Fibroblast of lung (primary cell): ENCODE results near the gene LPCAT3. TPM values are rescaled to one million over a fixed set of nuclear protein-coding genes. Genes with fewer than 3 reads are reported as not detected.

Source experiments
- DNase-seq, 2 donors: peaks; one replicate each; pipeline versions ENCODE4 v3.0.0 to v3.0.0-alpha.2; 2010; ENCODE audit warnings: low read depth in 2 of 2
- H2AFZ ChIP-seq: 2 replicates; pipeline ENCODE4 v1.5.1; 2012; ENCODE audit warnings: low read length, control low read depth, inconsistent platforms
- H3K27ac ChIP-seq: 2 replicates; pipeline ENCODE4 v1.5.1; 2011; ENCODE audit warnings: low read length, control low read depth; ENCODE audit not compliant: insufficient read depth
- H3K27me3 ChIP-seq: 2 replicates; pipeline ENCODE4 v1.5.1; 2011; ENCODE audit warnings: mild to moderate bottlenecking, low read length; ENCODE audit not compliant: control insufficient read depth, insufficient read depth
- H3K36me3 ChIP-seq: 2 replicates; pipeline ENCODE4 v1.5.1; 2011; ENCODE audit warnings: low read length; ENCODE audit not compliant: control insufficient read depth, insufficient read depth
- H3K4me1 ChIP-seq: 2 replicates; pipeline ENCODE4 v1.5.1; 2011; ENCODE audit warnings: low read length; ENCODE audit not compliant: control insufficient read depth, insufficient read depth; ENCODE audit errors: extremely low read depth
- H3K4me2 ChIP-seq: 2 replicates; pipeline ENCODE4 v1.5.1; 2011; ENCODE audit warnings: low read length, control low read depth; ENCODE audit not compliant: insufficient read depth; ENCODE audit errors: extremely low read depth
- H3K4me3 ChIP-seq, 4 experiments: fragments of 200-600 bp in 1 of 4; sonication (generic) in 1 of 4; replicated peaks in 1 of 4; 2 replicates each; pipeline ENCODE4 v1.5.1; 2011 to 2016; ENCODE audit warnings: low read length in 4 of 4, low read depth in 3 of 4, mild to moderate bottlenecking in 3 of 4, control low read depth in 2 of 4, inconsistent platforms in 1 of 4, mixed read lengths in 1 of 4; ENCODE audit not compliant: insufficient read depth in 1 of 4; ENCODE audit errors: control extremely low read depth in 1 of 4
- H3K79me2 ChIP-seq: 2 replicates; pipeline ENCODE4 v1.5.1; 2012; ENCODE audit warnings: mild to moderate bottlenecking, low read length, inconsistent platforms; ENCODE audit not compliant: control insufficient read depth, insufficient read depth
- H3K9ac ChIP-seq: 2 replicates; pipeline ENCODE4 v1.5.1; 2011; ENCODE audit warnings: mild to moderate bottlenecking, low read length, control low read depth; ENCODE audit not compliant: insufficient read depth
- H3K9me3 ChIP-seq: 2 replicates; pipeline ENCODE4 v1.5.1; 2012; ENCODE audit warnings: low read depth, low read length; ENCODE audit not compliant: control insufficient read depth, insufficient read depth
- H4K20me1 ChIP-seq: 2 replicates; pipeline ENCODE4 v1.5.1; 2011; ENCODE audit warnings: low read length; ENCODE audit not compliant: control insufficient read depth, insufficient read depth; ENCODE audit errors: extremely low read depth
- CTCF ChIP-seq, 2 donors: IDR thresholded peaks in 1 of 2; conservative IDR thresholded peaks in 1 of 2; 1 replicate in 1 of 2; 2 replicates in 1 of 2; pipeline ENCODE4 v1.5.1; 2011 to 2012; ENCODE audit warnings: low read length in 2 of 2, control low read depth in 1 of 2, inconsistent platforms in 1 of 2, low read depth in 1 of 2, mild to moderate bottlenecking in 1 of 2
- EZH2 ChIP-seq: IDR thresholded peaks from 2 replicates; pipeline ENCODE4 v1.5.1; 2012; ENCODE audit warnings: low read length, control low read depth, mild to moderate bottlenecking; ENCODE audit errors: missing control alignments
- polyA plus RNA-seq, 2 donors: library from polyadenylated mRNA; depleted of rRNA in 1 of 2; stranded (reverse) in 1 of 2; unstranded in 1 of 2; fragments of >200 nt; gene quantifications; 2 replicates each; pipeline ENCODE4 v1.2.1, GENCODE V29; 2011 to 2012; ENCODE audit warnings: missing spikeins in 1 of 2
- total RNA-seq: library from RNA; depleted of rRNA; stranded (reverse); fragments of >200 nt; gene quantifications from 2 replicates; pipeline ENCODE4 v1.2.1, GENCODE V29; 2014

The LPCAT3 gene
- total and polyA plus RNA-seq, 2 donors (not counting 1 experiment from before 2014, with no cell fraction given), result 11.4 to 54.0 TPM

- H3K4me1 ChIP-seq, result peaks cover 21% of the 10 kb centered on the region
- H3K36me3 ChIP-seq, result peaks cover 31% of the 10 kb centered on the region
- no peak overlapping the region for H2AFZ ChIP-seq
- H3K9me3 ChIP-seq, result no peaks in the 10 kb centered on the region
- H4K20me1 ChIP-seq, result no peaks in the 10 kb centered on the region
- DNase-seq, result peak; percentile 25 to 38
- no peak overlapping the region for H3K9ac ChIP-seq
- H3K4me3 ChIP-seq, result no peak overlapping the region
- TF ChIP-seq EZH2 (no peak), CTCF (conservative IDR thresholded peaks at IDR 0.05 in 1 of 2, IDR thresholded peaks at IDR 0.05 in 1 of 2; ENCODE audit: low read depth in 1 of 2, low read length in 2 of 2) (no peak)
- H3K27me3 ChIP-seq, result no peaks in the 10 kb centered on the region
- H3K79me2 ChIP-seq, result peaks cover 2% of the 10 kb centered on the region
- H3K4me2 ChIP-seq, result no peak overlapping the region
- no peak overlapping the region for H3K27ac ChIP-seq
These were observed 76.0 kb downstream of the LPCAT3 start for GRCh38 chr12:6942331-6942665.

- H4K20me1 ChIP-seq, result no peaks in the 10 kb centered on the region
These were observed 76.5 kb downstream of the LPCAT3 start for GRCh38 chr12:6941782-6942181.

GRCh38 chr12:6941267-6941666, 77.0 kb downstream of the LPCAT3 start:
- Histone ChIP-seq H4K20me1 (no peaks in the 10 kb centered on the region), H3K36me3 (peaks cover 38% of the 10 kb centered on the region), H2AFZ (no peak overlapping the region), H3K4me2 (no peak overlapping the region), H3K9me3 (no peaks in the 10 kb centered on the region), H3K27ac (no peak overlapping the region), H3K4me1 (peaks cover 21% of the 10 kb centered on the region), H3K9ac (no peak overlapping the region), H3K79me2 (peaks cover 2% of the 10 kb centered on the region), H3K4me3 (no peak overlapping the region), H3K27me3 (no peaks in the 10 kb centered on the region)
- no peak for DNase-seq
- TF ChIP-seq CTCF (conservative IDR thresholded peaks at IDR 0.05 in 1 of 2, IDR thresholded peaks at IDR 0.05 in 1 of 2; ENCODE audit: low read depth in 1 of 2, low read length in 2 of 2), result no peak
- no peak for TF ChIP-seq EZH2

More at GRCh38 chr12:6941782-6942181, 76.5 kb downstream of the LPCAT3 start:
- TF ChIP-seq EZH2 (no peak), CTCF (conservative IDR thresholded peaks at IDR 0.05 in 1 of 2, IDR thresholded peaks at IDR 0.05 in 1 of 2; ENCODE audit: low read depth in 1 of 2, low read length in 2 of 2) (no peak)
- Histone ChIP-seq H3K27me3 (no peaks in the 10 kb centered on the region), H3K9ac (no peak overlapping the region), H3K36me3 (peaks cover 33% of the 10 kb centered on the region), H3K4me1 (peaks cover 21% of the 10 kb centered on the region), H3K4me2 (no peak overlapping the region), H3K4me3 (no peak overlapping the region), H3K9me3 (no peaks in the 10 kb centered on the region), H3K27ac (no peak overlapping the region), H2AFZ (no peak overlapping the region), H3K79me2 (peaks cover 2% of the 10 kb centered on the region)
- DNase-seq, result no peak
